Measurements from ENCODE around the gene CLK2. TPM values are rescaled to one million over a fixed set of nuclear protein-coding genes. Genes with fewer than 3 reads are reported as not detected.
A peak's percentile ranks its signal among the peaks of the same experiment; 100 is the strongest.

Gene CLK2
- total RNA-seq, 4 donors from 2014 or later, result 31.9 to 92.9 (median 51.5) TPM

- peak within 1 kb of the TSS; percentile 84 to 91 (median 89) for H3K27ac ChIP-seq
- DNase-seq, result peak; percentile 96
- no peaks in the 10 kb centered on the region for H3K9me3 ChIP-seq
- in situ Hi-C loops (cut with MboI; ENCODE audit: low pct_ligation_motif_present in 1 of 4, low pct_unique_long_range_greater_than_20kb in 1 of 4, low sequenced_read_pairs in 3 of 4), result loop anchor here in 2 of 4 donors (10.0 to 25.0 kb wide), 2 partner anchors 63 to 325 kb away; partner anchors contain the start of gene RUSC1 (in 1 of the 2)
- H3K4me1 ChIP-seq, result peaks cover 8 to 17% (median 15%) of the 10 kb centered on the region in 4 donors
- H3K4me3 ChIP-seq, result peak within 1 kb of the TSS; percentile 46 to 84 (median 68)
- intact Hi-C loops (cut with DNase I; ENCODE audit: low total_unique reads), result no loop called here
- 0 to 7% methylated on average over 3 to 47 of the region's 47 CpGs for WGBS, 2 donors (ENCODE audit: low coverage in 1 of 2)
- H3K27me3 ChIP-seq, result no peaks in the 10 kb centered on the region
- peaks cover 0 to 34% (median 17%) of the 10 kb centered on the region in 4 donors for H3K36me3 ChIP-seq
- no peak for TF ChIP-seq EP300 (IDR thresholded peaks at IDR 0.05; ENCODE audit: low read depth)
- peak; percentile 73 to 89 (median 85) for TF ChIP-seq POLR2AphosphoS5 (IDR thresholded peaks at IDR 0.05)
- TF ChIP-seq, protein P1, sequence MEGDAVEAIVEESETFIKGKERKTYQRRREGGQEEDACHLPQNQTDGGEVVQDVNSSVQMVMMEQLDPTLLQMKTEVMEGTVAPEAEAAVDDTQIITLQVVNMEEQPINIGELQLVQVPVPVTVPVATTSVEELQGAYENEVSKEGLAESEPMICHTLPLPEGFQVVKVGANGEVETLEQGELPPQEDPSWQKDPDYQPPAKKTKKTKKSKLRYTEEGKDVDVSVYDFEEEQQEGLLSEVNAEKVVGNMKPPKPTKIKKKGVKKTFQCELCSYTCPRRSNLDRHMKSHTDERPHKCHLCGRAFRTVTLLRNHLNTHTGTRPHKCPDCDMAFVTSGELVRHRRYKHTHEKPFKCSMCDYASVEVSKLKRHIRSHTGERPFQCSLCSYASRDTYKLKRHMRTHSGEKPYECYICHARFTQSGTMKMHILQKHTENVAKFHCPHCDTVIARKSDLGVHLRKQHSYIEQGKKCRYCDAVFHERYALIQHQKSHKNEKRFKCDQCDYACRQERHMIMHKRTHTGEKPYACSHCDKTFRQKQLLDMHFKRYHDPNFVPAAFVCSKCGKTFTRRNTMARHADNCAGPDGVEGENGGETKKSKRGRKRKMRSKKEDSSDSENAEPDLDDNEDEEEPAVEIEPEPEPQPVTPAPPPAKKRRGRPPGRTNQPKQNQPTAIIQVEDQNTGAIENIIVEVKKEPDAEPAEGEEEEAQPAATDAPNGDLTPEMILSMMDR (IDR thresholded peaks at IDR 0.05), result peak in 1 of 5 experiments; percentile 3
- TF ChIP-seq POLR2A (IDR thresholded peaks at IDR 0.05), result peak; percentile 86
Observed at GRCh38 chr1:155261852-155262673, 11.2 kb downstream of the CLK2 start, which contains the start of gene SCAMP3. Gene SCAMP3, minus strand, starts transcription at chr1:155262360. Its CDS starts 209 bp downstream, at chr1:155262151.

DNA sequence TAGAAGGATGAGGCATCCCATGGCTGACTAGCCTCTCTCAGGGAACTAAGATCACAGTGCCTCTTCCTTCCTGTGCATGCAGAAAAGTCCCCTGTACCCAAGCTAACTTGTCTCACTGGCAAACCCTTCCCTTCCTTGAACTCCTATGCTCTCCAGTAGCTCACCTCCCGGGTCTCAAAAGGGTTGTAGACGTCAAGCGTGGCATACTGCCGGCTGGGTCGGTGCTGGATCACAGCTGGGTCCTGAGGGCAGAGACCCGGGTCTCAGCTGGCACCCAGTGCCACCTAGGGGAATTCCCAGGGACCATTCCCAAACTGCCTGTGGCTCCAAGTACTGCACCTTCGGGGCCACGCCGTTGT, 11.8 kb downstream of the CLK2 start:
- in situ Hi-C loops (cut with MboI; ENCODE audit: low pct_ligation_motif_present in 1 of 4, low pct_unique_long_range_greater_than_20kb in 1 of 4, low sequenced_read_pairs in 3 of 4), result loop anchor here in 2 of 4 donors (10.0 to 25.0 kb wide), 2 partner anchors 63 to 326 kb away; partner anchors contain the start of gene RUSC1 (in 1 of the 2)
- intact Hi-C loops (cut with DNase I; ENCODE audit: low total_unique reads), result no loop called here
- Histone ChIP-seq H3K9me3 (no peaks in the 10 kb centered on the region), H3K4me1 (peaks cover 8 to 17% (median 16%) of the 10 kb centered on the region in 4 donors), H3K36me3 (peaks cover 0 to 30% (median 14%) of the 10 kb centered on the region in 4 donors), H3K4me3 (peak overlapping the region; percentile 46 to 84 (median 68)), H3K27ac (peak overlapping the region; percentile 84 to 91 (median 89)), H3K27me3 (no peaks in the 10 kb centered on the region)
- WGBS, 2 donors (ENCODE audit: low coverage in 1 of 2), result 0% methylated on average over 4 to 8 of the region's 9 CpGs
- TF ChIP-seq POLR2A (IDR thresholded peaks at IDR 0.05), result no peak
- TF ChIP-seq, protein P1 (IDR thresholded peaks at IDR 0.05), result peak in 1 of 5 experiments; percentile 2
- no peak for DNase-seq

GRCh38 chr1:155260276-155260675, 13.0 kb downstream of the CLK2 start:
- in situ Hi-C loops (cut with MboI; ENCODE audit: low pct_ligation_motif_present in 1 of 4, low pct_unique_long_range_greater_than_20kb in 1 of 4, low sequenced_read_pairs in 3 of 4), result loop anchor here in 2 of 4 donors (10.0 to 25.0 kb wide), 2 partner anchors 65 to 327 kb away; partner anchors contain the start of gene RUSC1 (in 1 of the 2)
- Histone ChIP-seq H3K36me3 (peaks cover 0 to 18% (median 10%) of the 10 kb centered on the region in 4 donors), H3K9me3 (no peaks in the 10 kb centered on the region), H3K4me1 (peaks cover 13 to 27% (median 20%) of the 10 kb centered on the region in 4 donors), H3K4me3 (no peak overlapping the region), H3K27me3 (no peaks in the 10 kb centered on the region), H3K27ac (no peak overlapping the region)
- TF ChIP-seq POLR2AphosphoS5 (IDR thresholded peaks at IDR 0.05), result no peak
- TF ChIP-seq POLR2A (IDR thresholded peaks at IDR 0.05), result no peak
- TF ChIP-seq EP300 (IDR thresholded peaks at IDR 0.05; ENCODE audit: low read depth), result no peak
- TF ChIP-seq, protein P1 (IDR thresholded peaks at IDR 0.05), result no peak
- DNase-seq, result no peak
- intact Hi-C loops (cut with DNase I; ENCODE audit: low total_unique reads), result no loop called here
- WGBS, 2 donors (ENCODE audit: low coverage in 1 of 2), result 96% methylated on average over 5 of the region's 5 CpGs; no CpG with 5 or more reads in 1 of the 2 donors

Data from transverse colon (tissue), 4 donors.